DND-41 (cell line): ENCODE measurements around the gene C16orf74.

Experiments used
- ATAC-seq: fragments of 200-7000 bp; cut with Tn5 transposase; 3 replicates; pipeline ENCODE4 v1.9.1; 2021; ENCODE audit warnings: low read depth; ENCODE audit not compliant: insufficient read depth
- DNase-seq: peaks from one replicate; pipeline ENCODE4 v3.0.0-alpha.2; 2020
- H2AFZ ChIP-seq: 2 replicates; pipeline ENCODE4 v1.6.0; 2012; ENCODE audit warnings: low read depth, low read length
- H3K27ac ChIP-seq: 2 replicates; pipeline ENCODE4 v1.5.1; 2012; ENCODE audit warnings: low read length, inconsistent platforms
- H3K27me3 ChIP-seq: fragments of 200-600 bp; sonication (generic); 2 replicates; pipeline ENCODE4 v1.6.0; 2012; ENCODE audit warnings: low read length, mild to moderate bottlenecking, inconsistent platforms; ENCODE audit not compliant: insufficient read depth, poor library complexity
- H3K36me3 ChIP-seq: 2 replicates; pipeline ENCODE4 v1.5.1; 2012; ENCODE audit warnings: low read length, inconsistent platforms; ENCODE audit not compliant: insufficient read depth
- H3K4me1 ChIP-seq: 2 replicates; pipeline ENCODE4 v1.5.1; 2012; ENCODE audit warnings: mild to moderate bottlenecking, low read length; ENCODE audit not compliant: insufficient read depth
- H3K4me2 ChIP-seq: 2 replicates; pipeline ENCODE4 v1.6.0; 2012; ENCODE audit warnings: mild to moderate bottlenecking, moderate library complexity, low read length, inconsistent platforms; ENCODE audit not compliant: insufficient read depth
- H3K4me3 ChIP-seq, 2 experiments: fragments of 200-600 bp in 1 of 2; shearing (Covaris generic) in 1 of 2; 2 replicates each; pipeline ENCODE4 v1.5.1; 2012 to 2016; ENCODE audit warnings: inconsistent platforms in 2 of 2, low read length in 2 of 2, mild to moderate bottlenecking in 2 of 2, low read depth in 1 of 2, moderate library complexity in 1 of 2
- H3K79me2 ChIP-seq: 2 replicates; pipeline ENCODE4 v1.6.0; 2012; ENCODE audit warnings: low read length, inconsistent platforms; ENCODE audit not compliant: insufficient read depth
- H3K9ac ChIP-seq: 2 replicates; pipeline ENCODE4 v1.6.0; 2012; ENCODE audit warnings: low read depth, mild to moderate bottlenecking, inconsistent platforms, low read length, moderate library complexity
- H3K9me3 ChIP-seq: 2 replicates; pipeline ENCODE4 v1.5.1; 2012; ENCODE audit warnings: low read length, moderate library complexity, mild to moderate bottlenecking, inconsistent platforms; ENCODE audit not compliant: insufficient read depth, severe bottlenecking
- H4K20me1 ChIP-seq: 2 replicates; pipeline ENCODE4 v1.6.0; 2012; ENCODE audit warnings: low read length; ENCODE audit not compliant: insufficient read depth
- EZH2 ChIP-seq: IDR thresholded peaks from 3 replicates; pipeline ENCODE4 v1.6.1; 2012; ENCODE audit warnings: borderline replicate concordance, low read depth, mild to moderate bottlenecking, moderate library complexity, low read length, inconsistent platforms; ENCODE audit not compliant: severe bottlenecking
- TF ChIP-seq, protein P1 (sequence below): IDR thresholded peaks from 2 replicates; pipeline ENCODE4 v1.5.1; 2012; ENCODE audit warnings: borderline replicate concordance, low read length, moderate library complexity, mild to moderate bottlenecking; ENCODE audit not compliant: poor library complexity, severe bottlenecking; ENCODE audit errors: extremely low read depth

C16orf74 gene

DNA sequence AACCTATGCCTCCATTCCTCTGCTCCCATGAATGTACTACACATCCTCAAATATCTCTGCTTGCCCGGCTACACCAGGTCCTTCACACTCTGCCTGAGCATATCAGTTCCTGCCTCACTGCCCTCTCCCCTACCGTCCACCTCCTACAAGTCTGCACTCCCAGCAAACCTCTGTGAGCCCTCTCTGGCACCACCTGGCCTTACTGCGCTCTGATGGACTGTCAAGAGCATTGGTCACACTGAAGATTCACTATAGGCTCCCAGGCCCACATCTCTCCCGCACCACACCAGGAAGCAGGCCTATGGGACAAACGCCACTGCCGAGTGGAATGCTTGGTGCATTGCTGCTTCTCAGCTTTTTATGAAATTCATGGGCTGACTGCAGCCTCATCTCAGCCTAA, 71.0 kb downstream of the C16orf74 start:
- no peak overlapping the region for H3K4me3 ChIP-seq
- peaks cover 96% of the 10 kb centered on the region for H3K36me3 ChIP-seq
- TF ChIP-seq, protein P1, sequence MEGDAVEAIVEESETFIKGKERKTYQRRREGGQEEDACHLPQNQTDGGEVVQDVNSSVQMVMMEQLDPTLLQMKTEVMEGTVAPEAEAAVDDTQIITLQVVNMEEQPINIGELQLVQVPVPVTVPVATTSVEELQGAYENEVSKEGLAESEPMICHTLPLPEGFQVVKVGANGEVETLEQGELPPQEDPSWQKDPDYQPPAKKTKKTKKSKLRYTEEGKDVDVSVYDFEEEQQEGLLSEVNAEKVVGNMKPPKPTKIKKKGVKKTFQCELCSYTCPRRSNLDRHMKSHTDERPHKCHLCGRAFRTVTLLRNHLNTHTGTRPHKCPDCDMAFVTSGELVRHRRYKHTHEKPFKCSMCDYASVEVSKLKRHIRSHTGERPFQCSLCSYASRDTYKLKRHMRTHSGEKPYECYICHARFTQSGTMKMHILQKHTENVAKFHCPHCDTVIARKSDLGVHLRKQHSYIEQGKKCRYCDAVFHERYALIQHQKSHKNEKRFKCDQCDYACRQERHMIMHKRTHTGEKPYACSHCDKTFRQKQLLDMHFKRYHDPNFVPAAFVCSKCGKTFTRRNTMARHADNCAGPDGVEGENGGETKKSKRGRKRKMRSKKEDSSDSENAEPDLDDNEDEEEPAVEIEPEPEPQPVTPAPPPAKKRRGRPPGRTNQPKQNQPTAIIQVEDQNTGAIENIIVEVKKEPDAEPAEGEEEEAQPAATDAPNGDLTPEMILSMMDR: no peak
- no peak for TF ChIP-seq EZH2
- H3K9ac ChIP-seq: no peak overlapping the region
- H4K20me1 ChIP-seq: peaks cover 53% of the 10 kb centered on the region
- H3K27ac ChIP-seq: no peak overlapping the region
- DNase-seq (no peak), ATAC-seq (no peak)
- peaks cover 33% of the 10 kb centered on the region for H3K79me2 ChIP-seq
- H2AFZ ChIP-seq: no peak overlapping the region
- no peaks in the 10 kb centered on the region for H3K27me3 ChIP-seq
- H3K9me3 ChIP-seq: no peaks in the 10 kb centered on the region
- no peak overlapping the region for H3K4me2 ChIP-seq
- peaks cover 7% of the 10 kb centered on the region; the same call in 1 of the 2 replicates for H3K4me1 ChIP-seq

DNA sequence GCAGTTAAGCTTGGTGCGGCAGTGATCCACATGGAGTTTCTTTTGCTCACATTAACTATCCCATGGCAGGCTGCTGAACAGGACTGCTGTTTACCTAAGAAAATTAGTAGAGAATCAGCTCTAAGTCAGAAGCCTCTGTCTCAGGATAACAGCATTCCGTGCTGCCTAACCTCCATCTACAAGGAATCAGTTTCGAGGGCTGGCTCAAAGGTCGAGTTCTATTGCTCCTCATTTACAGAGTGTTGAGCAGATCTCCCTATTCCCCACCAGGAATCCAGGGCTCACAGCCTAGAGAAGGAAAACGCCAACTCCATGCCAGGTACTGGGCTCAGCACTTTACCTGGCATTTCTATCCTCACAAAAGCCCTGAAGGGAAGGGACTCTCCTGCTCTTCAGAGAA, 72.1 kb downstream of the C16orf74 start:
- Histone ChIP-seq H4K20me1 (peaks cover 52% of the 10 kb centered on the region), H3K9ac (no peak overlapping the region), H3K4me1 (0 out of 2 replicates have a peak, but pooled peaks cover under 1% of the 10 kb centered on the region), H3K27me3 (no peaks in the 10 kb centered on the region), H3K4me3 (no peak overlapping the region), H3K36me3 (peaks cover 96% of the 10 kb centered on the region), H3K79me2 (peaks cover 24% of the 10 kb centered on the region), H3K27ac (no peak overlapping the region), H3K4me2 (no peak overlapping the region), H2AFZ (no peak overlapping the region), H3K9me3 (no peaks in the 10 kb centered on the region)
- no peak for DNase-seq
- TF ChIP-seq, protein P1: no peak
- TF ChIP-seq EZH2: no peak
- ATAC-seq: no peak

DNA sequence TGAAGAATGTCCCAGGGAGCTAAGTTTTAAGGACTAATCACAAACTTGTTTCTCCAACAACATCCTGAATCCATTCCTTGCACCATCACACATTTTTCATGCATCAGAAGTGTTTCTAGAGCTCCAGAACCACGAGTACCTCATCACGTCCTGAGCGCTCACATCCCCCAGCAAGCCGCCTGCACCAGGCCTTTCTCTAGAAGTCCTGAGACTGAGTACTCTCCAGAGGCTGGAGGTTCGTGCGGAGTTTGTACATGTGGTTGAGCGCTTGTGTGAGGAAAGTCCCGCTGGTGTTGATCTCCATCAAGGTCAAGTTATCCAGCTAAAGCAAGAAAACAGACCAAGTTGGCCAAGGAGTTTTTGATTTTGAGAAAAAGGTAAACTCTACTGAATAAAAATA, 72.9 kb downstream of the C16orf74 start:
- H3K9ac ChIP-seq: no peak overlapping the region
- no peaks in the 10 kb centered on the region for H3K4me1 ChIP-seq
- no peak overlapping the region for H3K4me2 ChIP-seq
- no peak overlapping the region for H3K27ac ChIP-seq
- no peaks in the 10 kb centered on the region for H3K9me3 ChIP-seq
- peaks cover 15% of the 10 kb centered on the region; the same call in 1 of the 2 replicates for H3K79me2 ChIP-seq
- no peaks in the 10 kb centered on the region for H3K27me3 ChIP-seq
- no peak for DNase-seq
- ATAC-seq: no peak
- H3K36me3 ChIP-seq: peaks cover 98% of the 10 kb centered on the region
- H2AFZ ChIP-seq: no peak overlapping the region
- H3K4me3 ChIP-seq: no peak overlapping the region
- TF ChIP-seq EZH2: no peak
- TF ChIP-seq, protein P1: no peak
- H4K20me1 ChIP-seq: peaks cover 48% of the 10 kb centered on the region
